ENCODE data around the gene FOXD2.

The FOXD2 gene

GRCh38 chr1:47437447-47438164 is at the start of gene FOXD2:
TSS of gene FOXD2 (plus strand) at chr1:47438044. CDS start at chr1:47438136, 92 bp downstream.
- DNase-seq: peak; percentile 88

- peak; percentile 5 for DNase-seq
Observed at GRCh38 chr1:47388891-47389238, 49.0 kb upstream of the FOXD2 start.

- no peak for DNase-seq
Observed at GRCh38 chr1:47389731-47390130, 48.1 kb upstream of the FOXD2 start.

GRCh38 chr1:47390843-47391242 is 47.0 kb upstream of the FOXD2 start:
- DNase-seq: no peak

- no peak for DNase-seq
Observed at GRCh38 chr1:47393141-47393540, 44.7 kb upstream of the FOXD2 start.

- DNase-seq: no peak
Observed at GRCh38 chr1:47395433-47395832, 42.4 kb upstream of the FOXD2 start.

- DNase-seq: no peak
Observed at GRCh38 chr1:47396671-47397196, 41.1 kb upstream of the FOXD2 start.

- no peak for DNase-seq
Observed at GRCh38 chr1:47399138-47399845, 38.6 kb upstream of the FOXD2 start.

GRCh38 chr1:47399846-47400155 is 38.0 kb upstream of the FOXD2 start:
- DNase-seq: no peak

GRCh38 chr1:47401761-47402160 is 36.1 kb upstream of the FOXD2 start:
- DNase-seq: no peak

- no peak for DNase-seq
Observed at GRCh38 chr1:47402591-47402990, 35.3 kb upstream of the FOXD2 start.

- no peak for DNase-seq
Observed at GRCh38 chr1:47403321-47403910, 34.4 kb upstream of the FOXD2 start.

GRCh38 chr1:47405697-47406096 is 32.1 kb upstream of the FOXD2 start:
- no peak for DNase-seq

GRCh38 chr1:47406966-47407365 is 30.9 kb upstream of the FOXD2 start:
- no peak for DNase-seq

GRCh38 chr1:47407481-47407880 is 30.4 kb upstream of the FOXD2 start:
- no peak for DNase-seq

GRCh38 chr1:47409311-47410067 is 28.4 kb upstream of the FOXD2 start:
- DNase-seq: no peak

- DNase-seq: no peak
Observed at GRCh38 chr1:47410068-47410455, 27.8 kb upstream of the FOXD2 start.

- no peak for DNase-seq
Observed at GRCh38 chr1:47411436-47411835, 26.4 kb upstream of the FOXD2 start.

GRCh38 chr1:47412437-47412836 is 25.4 kb upstream of the FOXD2 start:
- DNase-seq: no peak

- DNase-seq: no peak
Observed at GRCh38 chr1:47415728-47416318, 22.0 kb upstream of the FOXD2 start, which contains the start of gene FOXE3. TSS of gene FOXE3 (plus strand) at chr1:47416285. CDS start at chr1:47416316, 31 bp downstream.

- DNase-seq: no peak
Observed at GRCh38 chr1:47416319-47417169, 21.3 kb upstream of the FOXD2 start.
